Forelimb muscle (tissue), 1 donor: ENCODE data around the gene CST1. TPM values are rescaled to one million over a fixed set of nuclear protein-coding genes. Genes with fewer than 3 reads are reported as not detected.

Source experiments
- DNase-seq: peaks from one replicate; pipeline ENCODE4 v3.0.0-alpha.2; 2013; ENCODE audit warnings: low read depth
- polyA plus RNA-seq: library from polyadenylated mRNA; unstranded; fragments of 120-200 nt; gene quantifications from one replicate; pipeline ENCODE4 v1.2.1, GENCODE V29; 2013; ENCODE audit not compliant: insufficient read length

Gene CST1
- polyA plus RNA-seq, 1 donor: not detected

DNA sequence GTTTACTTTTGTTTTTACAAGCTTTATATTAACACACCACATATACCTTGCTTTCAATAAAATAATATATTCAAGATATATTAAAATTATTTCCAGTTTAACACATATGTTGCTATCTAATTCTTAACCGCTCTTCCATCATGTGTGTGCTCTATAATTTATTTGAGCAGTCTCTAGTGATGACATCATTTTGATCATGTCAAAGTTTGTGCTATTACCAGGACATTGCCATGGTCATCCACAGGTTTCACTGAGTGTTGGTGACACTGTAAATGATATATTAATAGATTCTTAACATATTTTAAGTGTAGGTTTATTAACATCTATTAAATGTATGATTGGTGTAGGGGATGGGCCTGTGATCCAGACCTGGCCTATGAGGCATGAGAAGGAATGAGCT lies 44.8 kb downstream of the CST1 start:
- no peak for DNase-seq

DNA sequence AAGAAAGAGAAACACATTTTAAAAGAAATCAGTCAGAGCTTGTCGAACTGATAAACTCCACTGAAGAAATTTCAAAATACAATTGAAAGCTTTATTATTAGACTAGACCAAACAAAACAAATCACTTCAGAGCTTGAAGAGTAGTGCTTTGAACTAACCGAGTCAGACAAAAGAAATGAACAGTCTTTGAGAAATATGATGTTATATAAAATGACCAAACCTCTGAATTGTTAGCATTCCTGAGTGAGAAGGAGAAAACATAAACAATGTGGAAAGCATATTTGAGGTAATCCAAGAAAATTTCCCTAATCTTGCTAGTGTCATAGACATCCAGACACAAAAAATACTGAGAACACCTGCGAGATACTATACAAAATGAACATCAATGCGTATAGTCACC lies 48.7 kb downstream of the CST1 start:
- no peak for DNase-seq

DNA sequence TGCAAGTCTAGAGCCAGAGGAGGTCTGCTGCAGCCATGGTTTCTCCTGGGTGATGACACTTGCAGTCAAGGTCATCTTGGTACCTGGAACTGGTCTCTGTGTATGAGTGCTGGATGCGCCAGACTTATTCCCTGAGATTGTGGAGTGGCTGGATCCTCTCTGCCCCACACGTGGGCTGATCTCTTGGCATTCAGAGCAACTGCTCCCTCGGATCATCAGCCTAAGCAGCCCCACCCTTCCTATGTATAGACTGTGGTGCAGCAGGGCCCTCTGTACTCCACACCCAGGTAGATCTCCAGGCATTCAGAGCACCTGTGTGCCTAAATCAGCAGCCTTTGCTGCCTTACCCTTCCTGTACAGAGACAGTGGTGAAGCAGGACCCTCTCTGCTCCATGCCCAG lies 49.8 kb downstream of the CST1 start:
- no peak for DNase-seq

DNA sequence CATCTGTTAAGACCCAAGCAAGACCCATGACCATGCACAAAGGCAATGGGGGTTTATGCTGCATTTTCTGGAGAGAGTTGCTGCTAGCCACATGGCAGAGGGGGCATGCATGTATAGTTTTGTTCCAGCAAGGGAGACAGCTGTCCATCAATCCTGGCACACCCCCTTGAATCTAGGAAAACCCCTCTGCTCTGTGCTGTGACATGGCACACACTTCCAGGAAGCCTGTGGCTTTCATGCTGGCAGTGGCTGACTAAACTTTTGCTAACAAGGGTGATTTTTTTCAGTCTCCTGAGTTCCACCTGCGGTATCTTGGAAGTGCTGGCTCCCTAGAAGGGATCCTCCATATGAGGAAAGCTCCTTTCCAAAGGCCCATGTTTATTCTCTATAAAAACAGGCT lies 52.8 kb downstream of the CST1 start:
- DNase-seq: no peak

Other genes with a start within 250 kb of the CST1 start
- gene CST9L, start 182.5 kb downstream of the CST1 start, polyA plus RNA-seq: not detected
- gene CST9, start 145.0 kb downstream of the CST1 start, polyA plus RNA-seq: not detected
- gene CST3, start 113.0 kb downstream of the CST1 start, polyA plus RNA-seq: 101 TPM
- not detected for gene CST4, start 61.9 kb downstream of the CST1 start, polyA plus RNA-seq
- not detected for gene CST2, start 75.8 kb upstream of the CST1 start, polyA plus RNA-seq
- gene CST5, start 128.8 kb upstream of the CST1 start, polyA plus RNA-seq: not detected
- not detected for gene GGTLC1, start 237.8 kb upstream of the CST1 start, polyA plus RNA-seq